OCI-LY1 (cell line): Measurements from ENCODE around the gene SS18L1.
A peak's percentile ranks its signal among the peaks of the same experiment; 100 is the strongest.

ENCODE experiments used
- H2AFZ ChIP-seq: fragments of 200-600 bp; sonication (generic), shearing (Covaris generic); 2 replicates; pipeline ENCODE4 v1.6.0; 2014; ENCODE audit warnings: antibody characterized with exemption, mild to moderate bottlenecking, low read length
- H3F3A ChIP-seq: fragments of 200-600 bp; sonication (generic), shearing (Covaris generic); 2 replicates; pipeline ENCODE4 v1.6.0; 2014; ENCODE audit warnings: mild to moderate bottlenecking, antibody characterized with exemption, low read length, moderate library complexity; ENCODE audit not compliant: insufficient read depth
- H3K27ac ChIP-seq: fragments of 200-600 bp; sonication (generic); 2 replicates; pipeline ENCODE4 v1.5.1; 2014; ENCODE audit warnings: low read length, mixed run types, mild to moderate bottlenecking, low read depth; ENCODE audit not compliant: poor library complexity, severe bottlenecking
- H3K27me3 ChIP-seq: fragments of 200-600 bp; sonication (generic); 2 replicates; pipeline ENCODE4 v1.6.0; 2014; ENCODE audit warnings: antibody characterized with exemption, mild to moderate bottlenecking, low read length, moderate library complexity; ENCODE audit not compliant: insufficient read depth
- H3K36me3 ChIP-seq: fragments of 200-600 bp; sonication (generic); 2 replicates; pipeline ENCODE4 v1.6.1; 2014; ENCODE audit warnings: mild to moderate bottlenecking, antibody characterized with exemption, low read length, moderate library complexity, mixed read lengths; ENCODE audit not compliant: insufficient read depth
- H3K4me1 ChIP-seq: fragments of 200-600 bp; sonication (generic); 2 replicates; pipeline ENCODE4 v1.5.1; 2014; ENCODE audit warnings: mild to moderate bottlenecking, low read length, moderate library complexity; ENCODE audit not compliant: insufficient read depth, severe bottlenecking
- H3K4me2 ChIP-seq: fragments of 200-600 bp; sonication (generic), shearing (Covaris generic); 2 replicates; pipeline ENCODE4 v1.6.1; 2014; ENCODE audit warnings: low read length
- H3K4me3 ChIP-seq: fragments of 200-600 bp; sonication (generic); 2 replicates; pipeline ENCODE4 v1.5.1; 2014; ENCODE audit warnings: low read length, low read depth, mild to moderate bottlenecking, mixed read lengths; ENCODE audit not compliant: poor library complexity, severe bottlenecking
- H3K79me2 ChIP-seq: fragments of 200-600 bp; shearing (Covaris generic); 2 replicates; pipeline ENCODE4 v1.6.1; 2016; ENCODE audit warnings: mixed run types, low read length, mixed read lengths; ENCODE audit not compliant: insufficient read depth
- H3K9ac ChIP-seq: fragments of 200-600 bp; sonication (generic), shearing (Covaris generic); 2 replicates; pipeline ENCODE4 v1.6.1; 2014; ENCODE audit warnings: mild to moderate bottlenecking, low read length, mixed read lengths
- H3K9me2 ChIP-seq: fragments of 200-600 bp; sonication (generic), shearing (Covaris generic); 2 replicates; pipeline ENCODE4 v1.6.1; 2014; ENCODE audit warnings: low read depth, mild to moderate bottlenecking, low read length, mixed read lengths
- H3K9me3 ChIP-seq: fragments of 200-600 bp; shearing (Covaris generic); 2 replicates; pipeline ENCODE4 v1.6.1; 2014; ENCODE audit warnings: low read length, mixed read lengths
- H4K20me1 ChIP-seq: fragments of 200-600 bp; sonication (generic), shearing (Covaris generic); 2 replicates; pipeline ENCODE4 v1.6.0; 2016; ENCODE audit warnings: mild to moderate bottlenecking, low read length; ENCODE audit not compliant: insufficient read depth
- EZH2 ChIP-seq: fragments of 200-600 bp; sonication (generic), shearing (Covaris generic); IDR thresholded peaks from 2 replicates; pipeline ENCODE4 v1.8.0; 2017; ENCODE audit warnings: borderline replicate concordance, mixed run types, mild to moderate bottlenecking, antibody characterized with exemption, low read length, moderate library complexity, mixed read lengths
- TF ChIP-seq, protein P1 (sequence below): fragments of 200-600 bp; sonication (generic), shearing (Covaris generic); IDR thresholded peaks from 2 replicates; pipeline ENCODE4 v1.5.1; 2017; ENCODE audit warnings: mild to moderate bottlenecking, antibody characterized with exemption, low read length, moderate library complexity, mixed read lengths

The SS18L1 gene

GRCh38 chr20:62133864-62134263, 9.7 kb upstream of the SS18L1 start:
- Histone ChIP-seq H3K27me3 (no peaks in the 10 kb centered on the region), H2AFZ (no peak overlapping the region), H3K4me2 (no peak overlapping the region), H3K36me3 (peaks cover 99% of the 10 kb centered on the region), H3K9me2 (no peaks in the 10 kb centered on the region), H3K4me1 (peaks cover 14% of the 10 kb centered on the region), H3K9me3 (no peaks in the 10 kb centered on the region), H3K4me3 (no peak overlapping the region), H3K27ac (peak overlapping the region; percentile 27), H3K79me2 (no peaks in the 10 kb centered on the region), H4K20me1 (no peaks in the 10 kb centered on the region), H3K9ac (no peak overlapping the region), H3F3A (peaks cover 6% of the 10 kb centered on the region; the same call in 1 of the 2 replicates)
- TF ChIP-seq EZH2 = no peak
- TF ChIP-seq, protein P1, sequence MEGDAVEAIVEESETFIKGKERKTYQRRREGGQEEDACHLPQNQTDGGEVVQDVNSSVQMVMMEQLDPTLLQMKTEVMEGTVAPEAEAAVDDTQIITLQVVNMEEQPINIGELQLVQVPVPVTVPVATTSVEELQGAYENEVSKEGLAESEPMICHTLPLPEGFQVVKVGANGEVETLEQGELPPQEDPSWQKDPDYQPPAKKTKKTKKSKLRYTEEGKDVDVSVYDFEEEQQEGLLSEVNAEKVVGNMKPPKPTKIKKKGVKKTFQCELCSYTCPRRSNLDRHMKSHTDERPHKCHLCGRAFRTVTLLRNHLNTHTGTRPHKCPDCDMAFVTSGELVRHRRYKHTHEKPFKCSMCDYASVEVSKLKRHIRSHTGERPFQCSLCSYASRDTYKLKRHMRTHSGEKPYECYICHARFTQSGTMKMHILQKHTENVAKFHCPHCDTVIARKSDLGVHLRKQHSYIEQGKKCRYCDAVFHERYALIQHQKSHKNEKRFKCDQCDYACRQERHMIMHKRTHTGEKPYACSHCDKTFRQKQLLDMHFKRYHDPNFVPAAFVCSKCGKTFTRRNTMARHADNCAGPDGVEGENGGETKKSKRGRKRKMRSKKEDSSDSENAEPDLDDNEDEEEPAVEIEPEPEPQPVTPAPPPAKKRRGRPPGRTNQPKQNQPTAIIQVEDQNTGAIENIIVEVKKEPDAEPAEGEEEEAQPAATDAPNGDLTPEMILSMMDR = 0 out of 2 replicates have a peak, but pooled peaks have one; percentile 25

DNA sequence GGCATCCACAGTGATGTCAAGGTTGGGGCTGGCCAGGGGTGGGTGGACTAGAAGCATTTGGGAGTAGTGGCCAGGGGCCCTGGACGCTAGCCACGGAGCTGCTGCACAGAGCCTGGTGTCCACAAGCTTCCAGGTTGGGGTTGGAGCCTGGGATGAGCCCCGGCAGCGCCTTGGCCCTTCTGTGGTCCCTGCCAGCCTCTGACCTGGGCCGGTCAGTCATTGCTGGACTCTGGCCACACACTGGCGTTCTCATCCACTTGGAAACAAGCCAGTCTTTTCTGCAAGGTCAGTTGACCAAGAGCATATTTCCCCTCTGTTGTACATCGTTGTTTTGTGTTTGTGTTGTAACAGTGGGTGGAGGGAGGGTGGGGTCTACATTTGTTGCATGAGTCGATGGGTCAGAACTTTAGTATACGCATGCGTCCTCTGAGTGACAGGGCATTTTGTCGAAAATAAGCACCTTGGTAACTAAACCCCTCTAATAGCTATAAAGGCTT, 8.8 kb upstream of the SS18L1 start:
- H3K9me2 ChIP-seq = no peaks in the 10 kb centered on the region
- H3K4me1 ChIP-seq = peaks cover 5% of the 10 kb centered on the region
- peaks cover 99% of the 10 kb centered on the region for H3K36me3 ChIP-seq
- H3K27me3 ChIP-seq = no peaks in the 10 kb centered on the region
- no peak overlapping the region for H3K9ac ChIP-seq
- no peak overlapping the region for H3K4me2 ChIP-seq
- no peaks in the 10 kb centered on the region for H3K79me2 ChIP-seq
- H3F3A ChIP-seq = peaks cover 6% of the 10 kb centered on the region; the same call in 1 of the 2 replicates
- no peaks in the 10 kb centered on the region for H3K9me3 ChIP-seq
- H3K4me3 ChIP-seq = no peak overlapping the region
- TF ChIP-seq EZH2 = no peak
- TF ChIP-seq, protein P1 = no peak
- H2AFZ ChIP-seq = no peak overlapping the region
- no peak overlapping the region for H3K27ac ChIP-seq
- H4K20me1 ChIP-seq = no peaks in the 10 kb centered on the region

- H3K36me3 ChIP-seq = peaks cover 99% of the 10 kb centered on the region
- no peaks in the 10 kb centered on the region for H4K20me1 ChIP-seq
- no peaks in the 10 kb centered on the region for H3K27me3 ChIP-seq
- no peak overlapping the region for H3K4me2 ChIP-seq
- H3K4me1 ChIP-seq = peaks cover 2% of the 10 kb centered on the region
- peaks cover 9% of the 10 kb centered on the region for H3K79me2 ChIP-seq
- H3K27ac ChIP-seq = no peak overlapping the region
- H3K4me3 ChIP-seq = no peak overlapping the region
- peaks cover 6% of the 10 kb centered on the region; the same call in 1 of the 2 replicates for H3F3A ChIP-seq
- no peak overlapping the region for H2AFZ ChIP-seq
- no peaks in the 10 kb centered on the region for H3K9me3 ChIP-seq
- TF ChIP-seq, protein P1 = no peak
- TF ChIP-seq EZH2 = no peak
- no peak overlapping the region for H3K9ac ChIP-seq
- H3K9me2 ChIP-seq = no peaks in the 10 kb centered on the region
These were observed 7.8 kb upstream of the SS18L1 start for GRCh38 chr20:62135573-62136266.
